Stimulated activated CD4-positive, alpha-beta T cell treated with anti-CD3 and anti-CD28 coated beads, TNF-alpha, amount 100 ng/mL, for 48 hours (primary cell): Measurements from ENCODE around the gene CEP112.
"Not testable (repeated sequence)": the region's sequence is repeated elsewhere in the genome, so short reads cannot be mapped to it uniquely, and the experiment has no call there.

ENCODE experiments used
- DNase-seq, 3 donors: peaks; one replicate each; pipeline ENCODE4 v3.0.0-alpha.2; 2020; ENCODE audit warnings: low read depth in 3 of 3

The CEP112 gene

DNA sequence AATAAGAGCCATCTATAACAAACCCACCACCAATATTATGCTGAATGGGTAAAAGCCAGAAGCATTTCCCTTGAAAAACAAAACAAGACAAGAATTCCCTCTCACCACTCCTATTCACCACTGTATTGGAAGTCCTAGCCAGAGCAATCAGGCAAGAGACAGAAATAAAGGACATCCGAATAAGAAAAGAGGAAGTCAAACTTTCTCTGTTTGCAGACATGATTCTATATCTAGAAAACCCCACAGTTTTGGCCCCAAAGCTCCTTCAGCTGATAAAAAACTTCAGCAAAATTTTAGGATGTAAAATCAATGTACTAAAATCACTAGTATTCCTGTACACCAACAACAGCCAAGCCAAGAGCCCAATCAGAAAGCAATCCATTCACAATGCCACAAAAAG lies 358.7 kb downstream of the CEP112 start:
- DNase-seq: no peak

DNA sequence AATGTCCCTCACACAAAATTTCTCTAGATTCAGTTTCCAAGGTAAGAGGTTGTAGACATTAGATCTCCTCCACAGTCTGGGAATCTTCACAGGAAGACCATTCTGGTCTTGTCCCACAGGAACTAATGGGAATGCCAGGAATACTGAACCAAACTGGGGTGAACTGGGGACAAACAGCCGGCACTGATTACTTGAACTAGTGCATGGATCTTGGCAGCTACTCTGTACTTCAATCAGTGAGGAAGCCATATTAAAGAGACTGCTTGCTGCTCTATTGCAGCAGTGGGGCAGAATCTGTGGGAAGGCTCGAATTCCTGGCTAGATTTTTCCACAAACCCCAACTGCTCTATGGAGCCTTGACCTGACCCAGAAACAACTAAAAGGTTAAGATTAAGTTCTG lies 361.6 kb downstream of the CEP112 start:
- no peak for DNase-seq

- DNase-seq: not testable (repeated sequence)
Observed at GRCh38 chr17:65826577-65826976, 365.4 kb downstream of the CEP112 start.

DNA sequence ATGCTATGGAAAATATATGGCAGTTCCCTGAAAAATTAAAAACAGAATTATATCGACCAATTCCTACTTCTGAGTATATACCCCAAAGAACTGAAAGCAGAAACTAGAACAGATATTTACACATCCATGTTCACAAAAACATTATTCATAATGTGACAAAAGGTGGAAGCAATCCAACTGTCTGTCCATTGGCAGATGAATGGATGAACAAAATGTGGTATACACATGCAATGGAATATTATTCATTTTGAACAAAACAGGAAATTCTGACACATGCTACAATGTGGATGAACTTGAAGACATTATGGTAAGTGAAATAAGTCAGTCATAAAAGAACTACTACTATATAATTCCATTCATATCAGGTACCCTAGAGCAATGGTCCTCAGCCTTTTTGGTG lies 367.0 kb downstream of the CEP112 start:
- no peak for DNase-seq

- no peak for DNase-seq
Observed at GRCh38 chr17:65823713-65824112, 368.2 kb downstream of the CEP112 start.

GRCh38 chr17:65820811-65821210 lies 371.1 kb downstream of the CEP112 start:
- no peak for DNase-seq

- DNase-seq: no peak
Observed at GRCh38 chr17:65820306-65820705, 371.6 kb downstream of the CEP112 start.

DNA sequence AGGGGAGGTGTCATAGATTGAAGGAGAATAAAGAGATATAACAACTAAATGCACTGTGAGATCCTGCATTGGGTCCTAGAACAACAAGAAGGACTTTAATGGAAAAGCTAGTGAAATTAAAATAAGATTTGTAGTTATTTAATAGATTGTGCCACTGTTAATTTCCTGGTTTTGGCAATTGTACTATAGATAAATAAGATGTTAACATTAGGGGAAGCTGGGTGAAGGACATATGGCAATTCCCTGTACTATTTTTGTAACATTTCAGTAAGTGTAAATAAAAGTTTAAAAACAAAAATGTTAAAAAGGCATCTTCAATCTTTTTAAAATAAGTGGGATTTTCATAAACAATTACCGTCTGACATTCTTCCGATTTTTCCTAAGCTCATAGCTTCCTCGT lies 372.1 kb downstream of the CEP112 start:
- no peak for DNase-seq

DNA sequence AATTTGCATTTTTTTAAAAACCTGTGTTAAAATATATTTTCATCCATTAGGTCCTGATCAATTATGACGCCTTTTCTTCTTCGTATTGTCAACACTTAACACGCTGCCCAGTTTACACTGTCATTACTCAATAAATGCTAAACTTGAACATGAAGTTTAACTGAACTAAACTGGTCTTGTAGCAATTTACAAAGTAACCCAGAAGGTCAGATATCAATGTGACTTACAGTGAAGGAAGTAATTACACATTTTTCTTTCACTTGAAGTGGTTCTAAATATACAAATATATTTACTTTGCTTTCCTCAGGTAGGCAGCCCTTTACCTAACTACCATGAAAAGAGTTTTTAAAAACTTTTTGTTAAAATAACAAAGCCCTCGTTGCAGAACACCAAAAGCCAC lies 374.0 kb downstream of the CEP112 start:
- DNase-seq: no peak

GRCh38 chr17:65814418-65814817 lies 377.5 kb downstream of the CEP112 start:
- no peak for DNase-seq

DNA sequence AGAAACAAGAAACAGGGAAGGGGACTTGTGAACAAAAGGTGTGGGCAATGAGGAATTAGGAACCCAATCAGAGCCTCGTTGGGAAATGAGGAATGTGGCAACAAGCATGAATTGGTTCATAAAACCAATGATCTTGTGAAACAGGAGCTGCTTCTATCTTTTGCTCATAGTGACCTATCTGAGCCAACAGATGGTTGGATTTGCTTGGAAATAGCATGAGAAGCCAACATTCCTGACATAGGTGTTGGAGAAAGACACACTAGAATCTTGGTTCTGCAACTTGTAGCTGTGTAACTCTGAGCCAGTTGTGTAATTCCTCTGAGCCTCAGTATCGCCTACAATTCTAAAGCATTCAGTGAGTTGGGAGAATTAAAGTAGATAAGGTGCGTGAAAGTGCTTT lies 378.6 kb downstream of the CEP112 start:
- no peak for DNase-seq

- DNase-seq: no peak
Observed at GRCh38 chr17:65811043-65811442, 380.9 kb downstream of the CEP112 start.

- DNase-seq: no peak
Observed at GRCh38 chr17:65809366-65809765, 382.6 kb downstream of the CEP112 start.

GRCh38 chr17:65808566-65808965 lies 383.4 kb downstream of the CEP112 start:
- not testable (repeated sequence) for DNase-seq

- no peak for DNase-seq
Observed at GRCh38 chr17:65807361-65807760, 384.6 kb downstream of the CEP112 start.

GRCh38 chr17:65801513-65801912 lies 390.4 kb downstream of the CEP112 start:
- DNase-seq: no peak

DNA sequence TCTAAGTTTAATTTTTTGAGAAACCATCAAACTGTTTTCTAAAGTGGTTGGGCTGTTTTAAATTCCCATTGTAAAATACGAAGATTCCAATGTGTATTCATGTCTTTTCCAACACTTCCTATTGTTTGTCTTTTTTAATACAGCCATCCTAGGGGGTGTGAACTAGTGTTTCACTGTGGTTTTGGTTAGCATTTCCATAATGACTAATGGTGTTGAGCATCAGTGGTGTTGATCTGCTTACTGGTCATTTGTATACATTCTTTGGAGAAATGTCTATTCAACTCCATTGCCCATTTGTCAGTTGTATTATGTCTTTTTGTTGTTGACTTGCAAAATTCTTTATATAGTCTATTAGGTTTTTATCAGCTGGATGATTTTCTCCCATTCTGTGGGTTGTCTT lies 391.3 kb downstream of the CEP112 start:
- no peak for DNase-seq

DNA sequence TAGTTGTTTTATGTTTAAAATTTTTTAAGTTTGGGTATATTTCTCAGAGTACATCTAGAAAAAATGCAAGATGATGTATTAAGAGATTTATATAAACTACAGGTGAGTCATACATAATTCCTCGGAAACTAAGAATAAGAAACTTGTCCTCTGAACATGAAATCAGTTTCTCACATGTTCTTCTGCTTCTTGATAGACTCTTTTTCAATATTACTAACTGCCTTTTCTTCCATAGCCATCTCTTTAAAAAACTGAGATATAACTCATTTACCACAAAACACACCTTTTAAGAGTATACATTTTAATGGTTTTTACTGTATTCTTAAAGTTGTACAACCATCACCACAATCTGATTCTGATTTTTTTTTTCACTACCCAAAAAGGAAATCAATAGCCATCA lies 392.1 kb downstream of the CEP112 start:
- no peak for DNase-seq

- peak in 1 of 3 donors; percentile 9 for DNase-seq
Observed at GRCh38 chr17:65799454-65799853, 392.5 kb downstream of the CEP112 start.

DNA sequence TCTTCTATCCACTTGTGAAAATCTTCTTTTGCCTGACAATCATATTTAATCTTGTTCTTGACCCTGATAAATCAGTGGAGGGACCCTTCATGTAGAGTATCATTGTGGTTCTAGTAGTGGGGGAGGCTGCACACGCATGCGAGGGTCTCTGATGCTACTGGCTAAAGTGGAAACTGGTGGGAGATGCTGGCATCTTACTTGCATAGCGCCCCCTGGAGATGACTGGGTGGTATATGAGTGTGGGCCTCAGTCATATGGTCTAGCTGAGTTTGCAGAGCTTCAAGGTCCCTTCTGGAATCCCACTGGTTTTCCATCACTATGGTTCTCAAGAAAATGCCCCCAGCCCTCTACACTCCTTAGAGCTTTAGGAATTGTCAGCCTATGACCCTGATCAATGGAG lies 394.1 kb downstream of the CEP112 start:
- DNase-seq: peak in 1 of 3 donors; percentile 23

GRCh38 chr17:65797101-65797500 lies 394.8 kb downstream of the CEP112 start:
- DNase-seq: no peak

DNA sequence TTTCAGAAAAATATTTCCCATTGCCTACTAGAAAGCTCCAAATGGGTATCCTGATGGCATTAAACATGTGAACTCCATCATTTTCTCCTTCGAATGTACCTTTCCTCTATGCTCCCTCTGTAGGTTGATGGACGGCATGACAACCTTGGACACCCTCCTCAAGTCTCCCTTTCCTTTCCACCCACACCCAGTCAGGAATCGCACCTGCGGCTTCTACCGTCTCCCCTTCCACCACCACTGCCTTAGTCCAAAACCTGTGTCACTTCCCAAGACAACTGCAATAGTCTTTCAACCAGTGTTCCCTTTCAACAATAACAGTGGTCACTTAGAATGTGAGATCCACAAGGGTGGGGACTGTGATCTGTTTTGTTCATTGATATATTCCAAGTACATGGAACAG lies 397.4 kb downstream of the CEP112 start:
- DNase-seq: no peak

GRCh38 chr17:65790241-65790640 lies 401.7 kb downstream of the CEP112 start:
- no peak for DNase-seq

DNA sequence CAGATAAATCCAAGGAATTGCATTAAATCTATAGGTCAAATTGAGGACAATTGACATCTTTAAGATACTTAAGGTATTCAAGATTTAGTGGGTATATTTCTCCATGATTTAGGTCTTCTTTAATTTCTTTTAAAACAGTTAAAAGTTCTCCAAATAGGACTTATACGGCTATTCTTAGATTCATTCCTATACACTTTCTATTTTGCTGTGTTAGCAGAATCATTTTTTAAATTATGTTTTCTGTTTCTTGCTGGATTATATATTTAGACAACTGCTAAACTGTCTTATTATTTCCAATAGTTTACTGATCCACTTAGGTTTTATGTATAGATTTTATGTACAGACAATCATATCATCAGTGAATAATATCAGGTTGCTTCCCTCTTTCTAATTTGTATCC lies 404.4 kb downstream of the CEP112 start:
- DNase-seq: no peak

- no peak for DNase-seq
Observed at GRCh38 chr17:65786479-65786878, 405.5 kb downstream of the CEP112 start.
